HCT116 (cell line): Measurements from ENCODE around the gene NR1I3. TPM values are rescaled to one million over a fixed set of nuclear protein-coding genes. Genes with fewer than 3 reads are reported as not detected.
"Not testable (repeated sequence)": the region's sequence is repeated elsewhere in the genome, so short reads cannot be mapped to it uniquely, and the experiment has no call there.

Source experiments
- ATAC-seq: fragments of 200-7000 bp; cut with Tn5 transposase; 2 replicates; pipeline ENCODE4 v1.9.1; 2020; ENCODE audit warnings: mild to moderate bottlenecking, moderate library complexity
- BruUV-seq: library from RNA; stranded (reverse); fragments of 400-500 nt; replicated peaks from 2 replicates; lab custom pipeline; 2021; lab: Mats Ljungman, UMichigan
- CTCF ChIA-PET: fragments of 300-600 bp; sonication (Branson Sonifier 250); formaldehyde crosslinking; loops from one replicate; lab custom pipeline; 2021; ENCODE audit warnings: antibody characterized with exemption; lab: Charles Lee
- POLR2A ChIA-PET: fragments of 300-600, 350-600 bp; sonication (Branson Sonifier 250); formaldehyde crosslinking; loops from one replicate; lab custom pipeline; 2021; ENCODE audit warnings: antibody characterized with exemption; lab: Charles Lee
- RAD21 ChIA-PET, 2 experiments: fragments of 300-600 bp; sonication (Branson Sonifier 250); formaldehyde crosslinking; loops; one replicate each; lab custom pipeline; 2023; ENCODE audit warnings: low total read pairs in 2 of 2; ENCODE audit not compliant: uncharacterized antibody in 2 of 2, unreplicated experiment in 2 of 2, low non-redundant PET in 1 of 2; lab: Charles Lee
- DNase-seq: peaks from one replicate; pipeline ENCODE4 v3.0.0-alpha.2; 2010; ENCODE audit warnings: low read depth, low spot score
- H2AFZ ChIP-seq: fragments of 200-600 bp; shearing (Covaris generic), sonication (generic); 2 replicates; pipeline ENCODE4 v1.6.1; 2017; ENCODE audit warnings: low read depth, mixed run types, mixed read lengths, antibody characterized with exemption, low read length; ENCODE audit not compliant: poor library complexity, severe bottlenecking
- H3K27ac ChIP-seq: 2 replicates; pipeline ENCODE4 v1.5.1; 2012; ENCODE audit warnings: low read depth, low read length
- H3K27me3 ChIP-seq: fragments of 200-600 bp; sonication (generic); 2 replicates; pipeline ENCODE4 v1.6.1; 2016; ENCODE audit warnings: mixed run types, low read length, mixed read lengths; ENCODE audit not compliant: insufficient read depth
- H3K36me3 ChIP-seq, 2 experiments: fragments of 200-500 bp in 1 of 2; fragments of 200-600 bp in 1 of 2; sonication (Bioruptor generic) in 1 of 2; sonication (generic) in 1 of 2; 2 replicates each; pipeline versions ENCODE4 v1.5.1 to v1.6.1; 2014 to 2016; ENCODE audit warnings: low read length in 2 of 2, inconsistent platforms in 1 of 2, mixed read lengths in 1 of 2, mixed run types in 1 of 2; ENCODE audit not compliant: insufficient read depth in 2 of 2, control insufficient read depth in 1 of 2
- H3K4me1 ChIP-seq, 2 experiments: fragments of 200-600 bp in 1 of 2; sonication (generic) in 1 of 2; 2 replicates each; pipeline versions ENCODE4 v1.5.1 to v1.6.1; 2012 to 2017; ENCODE audit warnings: low read length in 2 of 2, inconsistent platforms in 1 of 2, mild to moderate bottlenecking in 1 of 2, mixed read lengths in 1 of 2, mixed run types in 1 of 2, moderate library complexity in 1 of 2; ENCODE audit not compliant: insufficient read depth in 2 of 2, control insufficient read depth in 1 of 2
- H3K4me2 ChIP-seq: fragments of 200-600 bp; sonication (generic); 2 replicates; pipeline ENCODE4 v1.6.1; 2017; ENCODE audit warnings: mixed run types, low read length, mixed read lengths
- H3K4me3 ChIP-seq, 2 experiments: fragments of 200-600 bp in 1 of 2; sonication (generic) in 1 of 2; replicated peaks in 1 of 2; 2 replicates each; pipeline ENCODE4 v1.5.1; 2011 to 2016; ENCODE audit warnings: low read length in 2 of 2, control low read depth in 1 of 2, low read depth in 1 of 2, mild to moderate bottlenecking in 1 of 2, mixed read lengths in 1 of 2, mixed run types in 1 of 2
- H3K79me2 ChIP-seq: fragments of 200-600 bp; sonication (generic); 2 replicates; pipeline ENCODE4 v1.6.1; 2017; ENCODE audit warnings: mild to moderate bottlenecking, mixed run types, low read length, moderate library complexity, mixed read lengths; ENCODE audit not compliant: insufficient read depth
- H3K9ac ChIP-seq: fragments of 200-600 bp; sonication (generic); 2 replicates; pipeline ENCODE4 v1.6.1; 2016; ENCODE audit warnings: low read length, mixed read lengths
- H3K9me2 ChIP-seq: fragments of 200-600 bp; sonication (generic), shearing (Covaris generic); 2 replicates; pipeline ENCODE4 v1.6.1; 2017; ENCODE audit warnings: mixed run types, mild to moderate bottlenecking, moderate library complexity; ENCODE audit not compliant: insufficient read depth
- H3K9me3 ChIP-seq, 2 experiments: fragments of 200-500 bp in 1 of 2; fragments of 200-600 bp in 1 of 2; sonication (Bioruptor generic) in 1 of 2; sonication (generic) in 1 of 2; 2 replicates each; pipeline ENCODE4 v1.6.1; 2014 to 2017; ENCODE audit warnings: low read length in 2 of 2, mixed read lengths in 2 of 2, inconsistent platforms in 1 of 2, low read depth in 1 of 2, mild to moderate bottlenecking in 1 of 2, mixed run types in 1 of 2, moderate library complexity in 1 of 2; ENCODE audit not compliant: control insufficient read depth in 1 of 2, insufficient read depth in 1 of 2
- H4K20me1 ChIP-seq: fragments of 200-600 bp; sonication (generic), shearing (Covaris generic); 2 replicates; pipeline ENCODE4 v1.6.1; 2017; ENCODE audit warnings: mixed run types, mild to moderate bottlenecking, moderate library complexity; ENCODE audit not compliant: insufficient read depth
- CTCF ChIP-seq, 3 experiments: fragments of 200-600 bp in 1 of 3; sonication (generic) in 1 of 3; IDR thresholded peaks in 2 of 3; conservative IDR thresholded peaks in 1 of 3; 2 replicates each; pipeline ENCODE4 v1.5.1; 2012 to 2017; ENCODE audit warnings: low read depth in 2 of 3, low read length in 2 of 3, antibody characterized with exemption in 1 of 3, borderline replicate concordance in 1 of 3, control low read depth in 1 of 3, mild to moderate bottlenecking in 1 of 3, mixed read lengths in 1 of 3, mixed run types in 1 of 3, moderate library complexity in 1 of 3; ENCODE audit not compliant: insufficient read depth in 1 of 3
- EZH2 ChIP-seq: fragments of 200-600 bp; sonication (generic); IDR thresholded peaks from 2 replicates; pipeline ENCODE4 v1.6.1; 2017; ENCODE audit warnings: antibody characterized with exemption, mixed run types
- EZH2phosphoT487 ChIP-seq: fragments of 200-600 bp; IDR thresholded peaks from 2 replicates; pipeline ENCODE4 v1.6.1; 2018; ENCODE audit warnings: antibody characterized with exemption, borderline replicate concordance
- MAX ChIP-seq: IDR thresholded peaks from 2 replicates; pipeline ENCODE4 v1.6.1; 2012
- POLR2A ChIP-seq: IDR thresholded peaks from 2 replicates; pipeline ENCODE4 v1.7.0; 2011; ENCODE audit warnings: borderline replicate concordance; ENCODE audit not compliant: insufficient read depth, insufficient read length; ENCODE audit errors: extremely low read depth
- RAD21 ChIP-seq: IDR thresholded peaks from 2 replicates; pipeline ENCODE4 v1.6.1; 2012; ENCODE audit warnings: low read depth, mild to moderate bottlenecking
- SIN3A ChIP-seq: IDR thresholded peaks from 2 replicates; pipeline ENCODE4 v1.6.1; 2012; ENCODE audit warnings: low read depth
- SP1 ChIP-seq: IDR thresholded peaks from 2 replicates; pipeline ENCODE4 v1.6.1; 2012; ENCODE audit warnings: low read depth
- SRF ChIP-seq: IDR thresholded peaks from 2 replicates; pipeline ENCODE4 v1.6.1; 2012; ENCODE audit warnings: low read depth
- TCF7L2 ChIP-seq: IDR thresholded peaks from 2 replicates; pipeline ENCODE4 v1.7.0; 2011; ENCODE audit warnings: borderline replicate concordance, inconsistent platforms; ENCODE audit not compliant: insufficient read depth, insufficient read length; ENCODE audit errors: extremely low read depth
- YY1 ChIP-seq: IDR thresholded peaks from 2 replicates; pipeline ENCODE4 v1.6.1; 2011; ENCODE audit warnings: low read length, low read depth, moderate library complexity, mild to moderate bottlenecking; ENCODE audit not compliant: insufficient replicate concordance; ENCODE audit errors: extremely low read depth
- ZBTB33 ChIP-seq: IDR thresholded peaks from 2 replicates; pipeline ENCODE4 v1.6.1; 2011; ENCODE audit warnings: mild to moderate bottlenecking, low read length, moderate library complexity; ENCODE audit not compliant: insufficient replicate concordance; ENCODE audit errors: extremely low read depth
- ZFX ChIP-seq: fragments of 450-650 bp; IDR thresholded peaks from 2 replicates; pipeline ENCODE4 v1.6.1; 2017
- intact Hi-C: fragments of 100-400 bp; cut with micrococcal nuclease; formaldehyde crosslinking; loops from 2 replicates; pipeline ENCODE4 v1.10.0; 2022
- total RNA-seq: library from RNA; stranded (reverse); gene quantifications from one replicate; pipeline ENCODE4 v1.2.1, GENCODE V29; 2021; ENCODE audit not compliant: unreplicated experiment

NR1I3 gene
- total RNA-seq, 1 experiment from 2014 or later: not detected

GRCh38 chr1:161224695-161225087 lies 13.3 kb downstream of the NR1I3 start:
- H3K79me2 ChIP-seq, H3K9me3 ChIP-seq, DNase-seq, H3K9me2 ChIP-seq, H2AFZ ChIP-seq, BruUV-seq, intact Hi-C loops, RAD21 ChIA-PET, H3K27me3 ChIP-seq, CTCF ChIA-PET, H4K20me1 ChIP-seq, H3K9ac ChIP-seq, H3K4me3 ChIP-seq, ATAC-seq, H3K4me2 ChIP-seq: not testable (repeated sequence)
- Histone ChIP-seq H3K4me1 (peaks cover 14 to 24% of the 10 kb centered on the region in 2 experiments; a peak in 3 of 4 replicates), H3K27ac (peak overlapping the region; percentile 52; the same call in 1 of the 2 replicates), H3K36me3 (peaks cover 4 to 17% of the 10 kb centered on the region in 2 experiments)
- POLR2A ChIA-PET: interaction anchor here (1.5 kb wide), 1 partner anchor 82 kb away, joined by 9 read pairs; no protein-coding TSS in a partner anchor

- peaks cover 4 to 11% of the 10 kb centered on the region in 2 experiments for H3K36me3 ChIP-seq
- ATAC-seq (no peak), DNase-seq (no peak)
- H2AFZ ChIP-seq: no peak overlapping the region
- no peaks in the 10 kb centered on the region for H3K9me3 ChIP-seq
- intact Hi-C loops: no loop called here
- no peak overlapping the region for H3K27ac ChIP-seq
- ChIA-PET RAD21 (no interaction called here), POLR2A (no interaction called here), CTCF (interaction anchor here (1.3 kb wide), 1 partner anchor 22 kb away, joined by 4 read pairs; the partner anchor contains the start of gene NDUFS2)
- BruUV-seq: no TSS peak
- H3K4me1 ChIP-seq: peaks cover 14 to 24% of the 10 kb centered on the region in 2 experiments; a peak in 3 of 4 replicates
- no peaks in the 10 kb centered on the region for H4K20me1 ChIP-seq
- H3K4me2 ChIP-seq: no peak overlapping the region
- no peaks in the 10 kb centered on the region for H3K27me3 ChIP-seq
- TF ChIP-seq EZH2: no peak
- no peak for TF ChIP-seq SP1
- TF ChIP-seq EZH2phosphoT487: no peak
- no peak for TF ChIP-seq TCF7L2
- no peak for TF ChIP-seq SRF
- no peak for TF ChIP-seq MAX
- no peak for TF ChIP-seq SIN3A
- no peak for TF ChIP-seq YY1
- TF ChIP-seq POLR2A: no peak
- no peak for TF ChIP-seq ZFX
- no peak for TF ChIP-seq ZBTB33
- TF ChIP-seq RAD21: no peak
- TF ChIP-seq CTCF (IDR thresholded peaks at IDR 0.05 in 2 of 3, conservative IDR thresholded peaks at IDR 0.05 in 1 of 3; ENCODE audit: borderline replicate concordance in 1 of 3, insufficient read depth in 1 of 3, low read depth in 2 of 3, low read length in 2 of 3): no peak
- H3K79me2 ChIP-seq: no peaks in the 10 kb centered on the region
- H3K9me2 ChIP-seq: 0 out of 2 replicates have a peak, but pooled peaks cover 3% of the 10 kb centered on the region
- no peak overlapping the region for H3K9ac ChIP-seq
- no peak overlapping the region for H3K4me3 ChIP-seq
These were observed 14.0 kb downstream of the NR1I3 start for GRCh38 chr1:161223805-161224694.
